ENCODE data around the gene M1AP. TPM values are rescaled to one million over a fixed set of nuclear protein-coding genes. Genes with fewer than 3 reads are reported as not detected.

Gene M1AP
- total RNA-seq, 1 experiment from 2014 or later = 3.9 TPM

DNA sequence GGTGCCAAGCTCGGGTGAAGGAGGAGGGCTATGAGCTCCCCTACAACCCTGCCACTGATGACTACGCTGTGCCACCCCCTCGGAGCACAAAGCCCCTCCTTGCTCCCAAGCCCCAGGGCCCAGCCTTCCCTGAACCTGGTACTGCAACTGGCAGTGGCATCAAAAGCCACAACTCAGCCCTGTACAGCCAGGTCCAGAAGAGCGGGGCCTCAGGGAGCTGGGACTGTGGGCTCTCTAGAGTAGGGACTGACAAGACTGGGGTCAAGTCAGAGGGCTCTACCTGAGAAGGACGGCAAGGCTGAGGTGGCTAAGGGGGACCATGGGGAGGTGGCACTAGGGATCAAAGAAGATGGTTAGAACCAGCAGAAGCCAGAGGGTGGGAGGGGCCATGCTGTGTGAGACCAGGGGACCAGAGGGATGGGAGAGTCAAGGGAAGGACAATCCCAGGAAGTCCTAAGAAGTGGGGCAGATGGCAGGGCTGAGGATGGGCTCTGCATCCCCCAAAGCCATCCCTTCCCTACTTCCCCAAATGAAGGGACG, 91.2 kb downstream of the M1AP start:
- Histone ChIP-seq H3K36me3 (replicated peaks; ENCODE audit: control insufficient read depth, insufficient read depth, low read length) (no peaks in the 10 kb centered on the region), H3K27me3 (ENCODE audit: control insufficient read depth, insufficient read depth, low read length) (peaks cover 58% of the 10 kb centered on the region), H3K4me3 (ENCODE audit: insufficient read depth, low read depth, low read length) (no peak overlapping the region)
- no peak for DNase-seq

DNA sequence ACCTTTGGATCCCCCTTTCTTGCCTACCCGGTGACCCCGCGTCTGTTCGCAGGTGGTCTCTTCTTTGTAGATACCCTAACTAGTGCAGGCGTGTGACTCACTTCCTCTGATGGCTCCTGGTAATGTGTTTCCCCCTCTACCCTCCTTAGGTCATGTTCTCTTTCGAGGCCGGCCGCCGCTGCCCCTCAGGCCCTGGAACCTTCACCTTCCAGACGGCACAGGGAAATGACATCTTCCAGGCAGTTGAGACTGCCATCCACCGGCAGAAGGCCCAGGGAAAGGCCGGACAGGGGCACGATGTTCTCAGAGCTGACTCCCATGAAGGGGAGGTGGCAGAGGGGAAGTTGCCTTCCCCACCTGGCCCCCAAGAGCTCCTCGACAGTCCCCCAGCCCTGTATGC, 92.0 kb downstream of the M1AP start:
- DNase-seq = no peak
- Histone ChIP-seq H3K27me3 (ENCODE audit: control insufficient read depth, insufficient read depth, low read length) (peaks cover 63% of the 10 kb centered on the region), H3K4me3 (ENCODE audit: insufficient read depth, low read depth, low read length) (no peak overlapping the region), H3K36me3 (replicated peaks; ENCODE audit: control insufficient read depth, insufficient read depth, low read length) (no peaks in the 10 kb centered on the region)

DNA sequence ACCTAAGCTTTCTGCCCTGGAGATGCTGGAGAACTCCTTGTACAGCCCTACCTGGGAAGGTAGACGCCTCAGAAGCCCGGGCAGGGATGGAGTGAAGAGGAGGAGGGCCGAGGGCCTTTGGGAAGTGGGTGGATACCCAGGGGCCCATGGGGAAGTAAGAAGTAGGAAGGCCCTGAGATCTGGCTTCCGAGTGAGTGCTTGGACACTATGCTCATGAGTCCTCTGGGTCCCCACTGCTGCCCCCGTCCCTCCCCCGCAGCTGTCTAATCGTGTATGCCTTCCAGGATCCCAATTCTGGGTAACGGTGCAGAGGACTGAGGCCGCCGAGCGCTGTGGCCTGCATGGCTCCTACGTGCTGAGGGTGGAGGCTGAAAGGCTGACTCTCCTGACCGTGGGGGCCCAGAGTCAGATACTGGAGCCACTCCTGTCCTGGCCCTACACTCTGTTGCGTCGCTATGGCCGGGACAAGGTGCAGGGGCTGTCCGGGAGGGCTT, 92.5 kb downstream of the M1AP start:
- DNase-seq = no peak
- H3K27me3 ChIP-seq (ENCODE audit: control insufficient read depth, insufficient read depth, low read length) = peaks cover 65% of the 10 kb centered on the region

DNA sequence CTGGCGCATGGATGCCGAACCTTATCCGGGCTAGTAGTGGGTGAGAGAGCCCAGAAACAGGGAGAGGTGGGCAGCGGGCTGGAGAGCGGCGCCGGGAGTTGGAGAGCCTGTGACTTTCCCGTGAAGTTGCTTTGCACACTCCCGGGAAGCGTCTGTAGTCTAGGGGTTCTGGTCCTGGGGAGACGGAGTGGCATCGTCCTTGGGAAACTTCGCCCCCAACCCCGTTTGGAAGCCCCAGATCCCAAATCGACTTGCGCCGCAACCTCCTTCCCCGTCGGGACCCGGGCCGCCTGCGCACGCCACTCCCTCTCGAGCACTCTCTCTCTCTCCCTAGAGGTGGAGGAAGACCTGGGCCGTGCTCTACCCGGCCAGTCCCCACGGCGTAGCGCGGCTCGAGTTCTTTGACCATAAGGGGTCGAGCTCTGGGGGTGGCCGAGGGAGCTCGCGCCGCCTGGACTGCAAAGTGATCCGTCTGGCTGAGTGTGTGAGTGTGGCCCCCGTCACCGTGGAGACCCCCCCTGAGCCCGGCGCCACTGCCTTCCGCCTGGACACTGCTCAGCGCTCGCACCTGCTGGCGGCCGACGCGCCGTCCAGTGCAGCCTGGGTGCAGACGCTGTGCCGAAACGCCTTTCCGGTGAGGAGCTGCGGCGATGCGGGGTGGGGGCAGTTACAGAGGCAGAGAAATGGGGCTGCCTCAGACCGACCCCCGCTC, 93.2 kb downstream of the M1AP start:
- peak; percentile 89 for DNase-seq
- H3K4me3 ChIP-seq (ENCODE audit: insufficient read depth, low read depth, low read length) = peak overlapping the region; percentile 91
- H3K36me3 ChIP-seq (replicated peaks; ENCODE audit: control insufficient read depth, insufficient read depth, low read length) = no peaks in the 10 kb centered on the region
- H3K27me3 ChIP-seq (ENCODE audit: control insufficient read depth, insufficient read depth, low read length) = peaks cover 68% of the 10 kb centered on the region

More for the DNA sequence above, 92.5 kb downstream of the M1AP start:
- Histone ChIP-seq H3K4me3 (ENCODE audit: insufficient read depth, low read depth, low read length) (peak overlapping the region; percentile 91), H3K36me3 (replicated peaks; ENCODE audit: control insufficient read depth, insufficient read depth, low read length) (no peaks in the 10 kb centered on the region)

DNA sequence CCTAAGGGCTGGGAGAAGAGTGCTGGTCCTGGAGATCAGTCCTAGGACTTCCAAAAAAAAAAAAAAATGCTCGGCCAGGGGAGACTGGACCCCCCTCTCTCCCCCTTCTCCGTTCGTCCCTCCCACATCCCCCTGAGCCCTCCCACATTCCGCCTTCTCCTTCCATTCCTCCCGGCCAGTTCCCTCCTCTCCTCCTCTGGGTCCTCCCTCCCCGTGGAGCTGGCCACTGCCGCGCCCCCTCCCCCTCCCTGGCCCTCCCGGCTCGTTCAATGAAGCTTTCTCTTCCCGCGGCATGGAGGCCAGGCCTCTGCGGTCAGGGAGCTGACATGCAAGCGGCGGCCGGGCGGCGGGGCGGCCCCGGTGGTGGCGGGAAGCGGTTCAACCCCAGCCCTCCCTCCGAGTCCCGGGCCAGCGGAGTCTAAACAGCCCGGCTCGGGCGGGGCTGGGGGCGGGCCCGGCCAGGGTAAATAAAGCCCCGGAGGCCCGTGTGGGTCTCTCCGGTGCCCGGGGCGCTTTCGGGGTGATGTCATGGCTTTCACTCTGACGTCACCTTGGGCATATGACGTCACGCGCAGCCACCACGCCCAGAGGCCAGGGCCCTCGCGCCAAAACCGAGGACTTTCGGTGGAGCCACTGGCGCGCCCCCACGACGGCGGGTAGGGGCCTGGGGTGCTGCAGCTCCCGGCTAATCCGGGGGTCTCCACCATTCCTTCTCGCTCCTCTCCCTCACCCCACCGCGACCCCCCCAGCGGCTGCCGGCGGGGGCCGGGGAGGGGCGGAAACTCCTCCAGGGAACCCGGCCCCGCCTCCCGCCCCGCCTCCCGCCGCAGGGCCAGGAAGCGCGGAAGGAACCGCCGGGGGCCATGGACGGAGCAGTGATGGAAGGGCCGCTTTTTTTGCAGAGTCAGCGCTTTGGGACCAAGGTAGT, 94.0 kb downstream of the M1AP start, which contains the start of the genes DOK1 and LOXL3:
DOK1 (plus strand) TSS at position 829 of the 928 bp plus-strand sequence; CDS start at position 864, 35 bp downstream.
LOXL3 (minus strand) TSS at position 51 of the 928 bp plus-strand sequence. CDS start 1,308 bp downstream, outside the sequence.
- peak; percentile 98 for DNase-seq
- Histone ChIP-seq H3K36me3 (replicated peaks; ENCODE audit: control insufficient read depth, insufficient read depth, low read length) (no peaks in the 10 kb centered on the region), H3K27me3 (ENCODE audit: control insufficient read depth, insufficient read depth, low read length) (peaks cover 76% of the 10 kb centered on the region), H3K4me3 (ENCODE audit: insufficient read depth, low read depth, low read length) (peak within 1 kb of the TSS; percentile 91)

DNA sequence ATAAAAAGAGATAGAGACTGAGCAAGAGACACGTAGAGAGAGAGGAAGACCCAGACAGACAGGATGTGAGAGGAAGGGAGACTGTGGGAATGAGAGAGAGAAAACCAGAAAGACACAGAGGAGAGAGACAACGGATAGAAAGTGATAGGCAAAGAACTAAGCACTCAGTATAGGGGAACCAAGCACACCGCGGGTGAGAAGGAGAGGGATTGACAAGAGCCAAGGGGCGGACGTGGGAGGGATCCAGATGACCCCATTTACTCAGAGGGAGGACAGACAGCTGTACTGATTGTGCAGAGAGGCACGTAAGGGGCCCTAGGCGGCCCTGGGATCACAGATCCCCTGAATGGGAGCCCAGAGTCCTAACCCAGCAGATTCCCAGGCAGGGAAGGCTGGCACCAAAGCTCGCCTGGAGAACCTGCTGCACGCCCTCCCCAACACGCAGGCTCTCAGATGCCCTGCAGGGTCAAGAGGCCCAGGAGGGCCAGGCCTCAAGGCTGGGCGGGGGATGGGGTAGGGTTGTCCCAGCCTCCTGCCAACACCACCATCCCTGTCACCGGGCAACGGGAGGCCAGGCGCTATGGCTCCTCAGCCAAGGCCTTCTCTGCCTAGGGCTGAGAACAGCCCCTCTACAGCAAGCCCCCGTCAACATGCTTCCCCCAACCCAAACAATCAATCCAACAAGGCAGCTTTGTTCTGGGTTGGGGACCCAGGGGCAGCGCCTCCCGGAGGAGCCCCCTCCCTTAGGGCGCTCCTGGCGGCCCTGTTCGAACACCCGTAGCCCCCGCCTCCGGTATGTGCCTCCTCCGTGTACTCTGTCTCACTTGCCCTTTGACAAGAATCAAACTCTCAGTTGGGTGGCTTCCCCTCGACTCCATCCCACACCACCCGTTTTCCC, 95.0 kb downstream of the M1AP start:
- DNase-seq = peak; percentile 84
- Histone ChIP-seq H3K4me3 (ENCODE audit: insufficient read depth, low read depth, low read length) (peak overlapping the region; percentile 91), H3K36me3 (replicated peaks; ENCODE audit: control insufficient read depth, insufficient read depth, low read length) (no peaks in the 10 kb centered on the region), H3K27me3 (ENCODE audit: control insufficient read depth, insufficient read depth, low read length) (peaks cover 80% of the 10 kb centered on the region)

DNA sequence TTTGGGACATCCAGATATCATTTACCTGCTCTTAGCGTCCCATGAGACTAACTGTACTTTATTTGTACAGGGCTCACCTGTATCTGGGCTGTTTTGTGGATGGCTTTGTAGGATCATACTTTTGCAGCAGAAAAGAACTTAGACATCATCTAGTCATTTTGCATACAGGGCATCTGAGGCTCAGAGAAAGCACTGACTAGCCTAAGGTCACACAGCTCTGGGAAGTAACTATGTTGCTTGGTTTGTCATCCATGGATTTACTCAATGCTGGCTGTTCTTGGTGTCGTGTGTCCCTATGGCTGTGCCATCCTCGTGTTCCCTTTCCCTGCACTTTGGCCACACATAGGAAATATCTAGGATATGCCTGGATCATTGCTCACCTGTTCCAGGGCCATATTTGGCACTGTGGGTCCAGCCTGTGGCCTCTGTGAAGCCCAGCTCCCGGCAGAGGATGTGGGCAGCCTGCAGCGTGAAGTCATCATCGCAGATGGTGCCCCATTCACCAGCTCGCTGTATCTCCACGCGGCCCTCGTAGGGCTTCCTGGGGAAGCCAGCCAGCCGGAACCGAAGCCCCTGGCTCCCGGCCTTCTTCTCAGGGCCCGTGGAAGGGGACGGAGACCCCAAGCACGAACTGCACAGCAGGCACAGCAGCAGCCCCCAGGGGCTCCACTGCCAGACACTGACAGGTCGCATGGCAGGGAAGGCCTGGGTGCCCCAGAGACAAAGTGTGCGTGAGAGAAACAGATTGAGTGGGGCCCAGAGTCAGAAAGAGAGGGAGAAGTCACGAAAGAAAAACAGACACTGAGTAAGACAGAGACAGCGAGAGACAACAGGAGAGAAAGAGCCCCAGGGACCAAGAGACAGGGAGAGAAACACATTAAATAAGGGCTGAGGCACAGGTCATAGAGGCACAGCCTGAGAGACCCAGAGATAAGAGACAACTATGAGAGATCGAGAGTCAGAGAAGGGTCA, 95.9 kb downstream of the M1AP start:
- peaks cover 83% of the 10 kb centered on the region for H3K27me3 ChIP-seq (ENCODE audit: control insufficient read depth, insufficient read depth, low read length)
- no peaks in the 10 kb centered on the region for H3K36me3 ChIP-seq (replicated peaks; ENCODE audit: control insufficient read depth, insufficient read depth, low read length)
- no peak for DNase-seq
- H3K4me3 ChIP-seq (ENCODE audit: insufficient read depth, low read depth, low read length) = no peak overlapping the region

DNA sequence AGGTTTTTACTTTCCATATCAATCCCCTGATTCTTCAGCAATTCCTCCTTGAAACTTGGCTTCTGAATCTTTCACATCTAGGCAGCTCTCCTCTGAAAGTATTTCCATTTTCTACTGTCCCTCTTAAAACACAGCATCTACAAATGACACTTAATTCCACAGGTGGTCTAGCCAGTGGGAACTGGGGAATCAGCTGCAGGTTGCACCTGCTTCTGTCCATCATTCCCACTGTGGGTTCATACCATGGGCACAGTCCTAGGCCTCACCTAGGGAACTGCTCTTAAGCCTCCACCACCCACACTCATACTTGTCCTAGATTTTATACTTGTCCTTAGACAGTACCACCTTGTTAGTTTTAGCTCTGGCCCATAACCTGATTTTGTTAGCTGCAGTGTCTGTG, 96.6 kb downstream of the M1AP start:
- DNase-seq = no peak
- H3K36me3 ChIP-seq (replicated peaks; ENCODE audit: control insufficient read depth, insufficient read depth, low read length) = no peaks in the 10 kb centered on the region
- H3K4me3 ChIP-seq (ENCODE audit: insufficient read depth, low read depth, low read length) = no peak overlapping the region
- H3K27me3 ChIP-seq (ENCODE audit: control insufficient read depth, insufficient read depth, low read length) = peaks cover 81% of the 10 kb centered on the region

DNA sequence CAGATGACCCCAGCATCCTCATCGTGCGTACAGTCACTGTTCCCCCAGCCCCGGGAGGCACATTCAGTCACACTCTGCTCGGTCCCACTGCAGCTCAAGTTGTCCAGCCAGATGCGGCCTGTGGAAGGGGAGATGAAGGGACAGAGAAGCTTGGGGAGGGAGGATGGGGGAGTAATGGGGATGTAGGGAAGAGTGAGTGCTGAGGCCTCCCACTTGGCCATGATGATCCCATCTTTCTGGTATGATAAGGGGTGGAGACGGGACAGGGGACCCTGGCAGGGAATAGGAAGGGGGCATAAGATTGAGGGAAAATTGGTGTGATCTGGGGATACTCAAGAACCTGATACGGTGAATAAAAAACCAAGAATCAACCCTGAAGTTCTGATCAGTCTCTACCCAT, 97.9 kb downstream of the M1AP start:
- Histone ChIP-seq H3K36me3 (replicated peaks; ENCODE audit: control insufficient read depth, insufficient read depth, low read length) (no peaks in the 10 kb centered on the region), H3K27me3 (ENCODE audit: control insufficient read depth, insufficient read depth, low read length) (peaks cover 75% of the 10 kb centered on the region), H3K4me3 (ENCODE audit: insufficient read depth, low read depth, low read length) (no peak overlapping the region)
- no peak for DNase-seq

DNA sequence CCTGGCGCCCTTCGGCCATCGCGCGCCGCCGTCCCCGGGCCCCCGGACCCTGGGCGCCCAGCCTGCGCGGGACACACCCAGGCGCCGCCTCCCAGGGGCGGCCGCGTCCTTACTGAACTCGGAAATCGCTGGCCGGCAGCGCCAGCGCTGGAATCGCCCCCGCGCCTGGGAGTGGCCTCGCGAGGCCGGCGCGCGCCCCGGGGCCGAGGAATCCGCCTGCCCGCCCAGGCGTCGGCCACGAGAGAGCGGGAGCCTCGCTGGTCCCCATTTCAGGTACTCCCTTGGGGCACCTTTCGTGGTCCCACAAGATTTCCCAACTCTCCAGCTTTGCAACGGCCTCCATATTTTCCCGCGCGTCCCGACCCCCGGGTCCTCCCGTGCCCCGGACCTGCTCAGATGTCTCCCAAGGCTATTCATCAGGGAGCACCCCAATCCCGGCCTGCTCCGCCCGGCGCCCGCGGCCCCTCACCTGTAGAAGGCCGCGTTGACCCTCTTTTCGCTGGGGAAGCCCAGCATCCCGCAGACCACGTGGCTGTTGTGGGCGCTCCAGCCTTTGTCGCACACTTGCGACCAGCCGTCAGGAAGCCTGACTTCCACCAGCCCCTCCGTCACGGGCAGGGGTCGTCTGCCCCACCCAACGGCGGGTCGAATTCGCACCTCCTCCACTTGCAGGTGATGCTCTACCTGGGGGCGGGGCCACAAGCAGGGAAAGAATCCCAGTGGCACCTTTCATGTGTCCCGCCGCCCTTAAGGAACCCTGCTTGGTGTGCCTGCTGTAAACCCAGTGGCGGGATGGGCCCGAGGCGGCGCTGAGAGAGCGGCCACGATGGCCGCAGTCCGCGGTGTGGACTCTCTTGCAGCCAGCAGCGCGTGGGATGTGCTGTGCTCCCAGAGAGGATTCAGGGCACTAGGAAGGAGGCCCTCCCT, 99.0 kb downstream of the M1AP start:
- Histone ChIP-seq H3K36me3 (replicated peaks; ENCODE audit: control insufficient read depth, insufficient read depth, low read length) (no peaks in the 10 kb centered on the region), H3K27me3 (ENCODE audit: control insufficient read depth, insufficient read depth, low read length) (peaks cover 69% of the 10 kb centered on the region), H3K4me3 (ENCODE audit: insufficient read depth, low read depth, low read length) (peak overlapping the region; percentile 64)
- peak; percentile 92 for DNase-seq

DNA sequence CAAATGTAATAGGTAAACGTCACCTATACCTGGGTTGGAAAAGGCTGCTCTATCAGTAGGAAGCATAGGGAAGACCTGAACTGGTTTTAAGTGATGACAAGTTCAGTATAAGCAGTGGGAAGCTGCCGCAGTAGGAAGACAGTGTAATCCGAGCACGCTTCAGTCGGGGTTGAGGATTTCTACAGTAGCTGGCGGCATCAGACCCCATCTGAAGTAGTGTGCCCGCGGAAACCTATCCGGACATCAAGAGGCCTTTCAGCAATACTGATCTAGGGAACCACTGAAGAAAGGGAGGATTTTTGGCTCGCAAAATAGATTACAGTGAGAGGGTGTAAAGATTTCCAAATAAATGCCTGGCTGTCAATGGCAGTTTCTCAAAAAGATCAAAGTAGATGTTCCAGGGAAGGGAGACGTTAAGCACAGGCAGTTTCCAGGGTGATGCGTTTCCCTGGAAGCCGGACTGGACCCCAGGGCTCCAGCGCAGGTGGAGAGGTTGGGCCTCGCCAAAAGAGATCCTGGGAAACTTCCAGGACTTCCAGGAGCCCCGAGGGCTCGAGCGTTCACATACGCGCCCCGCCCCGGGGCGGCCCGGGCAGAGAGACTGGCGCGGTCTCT, 99.7 kb downstream of the M1AP start:
- peaks cover 68% of the 10 kb centered on the region for H3K27me3 ChIP-seq (ENCODE audit: control insufficient read depth, insufficient read depth, low read length)
- peak; percentile 76 for DNase-seq
- H3K4me3 ChIP-seq (ENCODE audit: insufficient read depth, low read depth, low read length) = peak overlapping the region; percentile 64
- no peaks in the 10 kb centered on the region for H3K36me3 ChIP-seq (replicated peaks; ENCODE audit: control insufficient read depth, insufficient read depth, low read length)

DNA sequence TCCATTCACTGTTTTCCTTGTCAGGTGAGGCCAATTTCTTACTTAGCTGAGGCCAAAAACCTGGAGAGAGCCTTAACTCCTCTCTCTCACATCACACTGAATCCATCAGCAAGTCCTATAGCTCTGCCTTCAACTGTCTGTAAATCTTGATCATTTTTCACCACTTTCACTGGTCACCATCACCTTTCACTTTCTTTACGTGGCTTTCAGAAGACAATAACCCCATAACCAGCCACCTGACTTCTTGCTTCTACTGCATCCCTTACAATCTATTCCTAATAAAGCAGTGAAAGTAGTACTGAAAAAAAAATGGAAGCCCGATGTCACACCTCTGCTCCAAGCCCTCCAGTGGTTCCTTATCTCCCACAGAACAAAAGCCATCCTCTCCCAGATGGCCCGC, 102.1 kb downstream of the M1AP start:
- peak; percentile 18 for DNase-seq
- Histone ChIP-seq H3K27me3 (ENCODE audit: control insufficient read depth, insufficient read depth, low read length) (peaks cover 44% of the 10 kb centered on the region), H3K4me3 (ENCODE audit: insufficient read depth, low read depth, low read length) (no peak overlapping the region), H3K36me3 (replicated peaks; ENCODE audit: control insufficient read depth, insufficient read depth, low read length) (no peaks in the 10 kb centered on the region)

Measured in H7 (cell line).